Hepatocyte (in vitro differentiated cells): ENCODE results near the gene PACSIN2. TPM values are rescaled to one million over a fixed set of nuclear protein-coding genes. Genes with fewer than 3 reads are reported as not detected.
A peak's percentile ranks its signal among the peaks of the same experiment; 100 is the strongest.

ENCODE experiments used
- DNase-seq: peaks from one replicate; pipeline ENCODE4 v3.0.0-alpha.2; 2016; ENCODE audit warnings: low spot score
- H2AFZ ChIP-seq: fragments of 200-600 bp; sonication (generic); 2 replicates; pipeline ENCODE4 v1.6.0; 2016; ENCODE audit warnings: antibody characterized with exemption, mild to moderate bottlenecking
- H3K27ac ChIP-seq: fragments of 200-600 bp; sonication (generic); 2 replicates; pipeline ENCODE4 v1.5.1; 2016; ENCODE audit warnings: mild to moderate bottlenecking
- H3K27me3 ChIP-seq: fragments of 200-600 bp; sonication (generic); 2 replicates; pipeline ENCODE4 v1.6.1; 2016
- H3K36me3 ChIP-seq: fragments of 200-600 bp; sonication (generic); replicated peaks from 2 replicates; pipeline ENCODE4 v1.5.1; 2016; ENCODE audit warnings: low read depth; ENCODE audit not compliant: insufficient read depth
- H3K4me1 ChIP-seq: fragments of 200-600 bp; sonication (generic); 2 replicates; pipeline ENCODE4 v1.5.1; 2016; ENCODE audit warnings: mild to moderate bottlenecking, moderate library complexity; ENCODE audit not compliant: insufficient read depth
- H3K4me2 ChIP-seq: fragments of 200-600 bp; sonication (generic); 2 replicates; pipeline ENCODE4 v1.6.0; 2016
- H3K4me3 ChIP-seq: fragments of 200-600 bp; sonication (generic); 2 replicates; pipeline ENCODE4 v1.5.1; 2016; ENCODE audit warnings: mild to moderate bottlenecking
- H3K79me2 ChIP-seq: fragments of 200-600 bp; sonication (generic); 2 replicates; pipeline ENCODE4 v1.6.0; 2017; ENCODE audit warnings: mild to moderate bottlenecking
- H3K9me2 ChIP-seq: fragments of 200-600 bp; sonication (generic); replicated peaks from 2 replicates; pipeline ENCODE4 v1.6.0; 2017; ENCODE audit warnings: mild to moderate bottlenecking; ENCODE audit not compliant: insufficient read depth
- H3K9me3 ChIP-seq: fragments of 200-600 bp; sonication (generic); 2 replicates; pipeline ENCODE4 v1.5.1; 2016; ENCODE audit warnings: low read depth, mild to moderate bottlenecking
- H4K20me1 ChIP-seq: fragments of 200-600 bp; sonication (generic); 2 replicates; pipeline ENCODE4 v1.6.0; 2016; ENCODE audit warnings: mild to moderate bottlenecking; ENCODE audit not compliant: insufficient read depth, poor library complexity, severe bottlenecking
- EZH2 ChIP-seq: fragments of 200-600 bp; sonication (generic); IDR thresholded peaks from 2 replicates; pipeline ENCODE4 v1.6.1; 2016; ENCODE audit warnings: antibody characterized with exemption, mild to moderate bottlenecking, borderline replicate concordance
- EZH2phosphoT487 ChIP-seq: fragments of 200-600 bp; sonication (generic); IDR thresholded peaks from one replicate; pipeline ENCODE4 v1.6.1; 2018; ENCODE audit warnings: antibody characterized with exemption, mild to moderate bottlenecking, low read depth, moderate library complexity; ENCODE audit not compliant: unreplicated experiment, severe bottlenecking
- WGBS: methylation state at CpG from one replicate; pipeline ENCODE4 v1.1.6; 2016; ENCODE audit warnings: low lambda C conversion rate; ENCODE audit errors: missing lambda C conversion rate; 5-methylcytosine and 5-hydroxymethylcytosine counted together
- polyA plus RNA-seq: library from polyadenylated mRNA; unstranded; fragments of >200 nt; fragmentation: Nextera tagmentation; extraction: Ambion mirVana; gene quantifications from 2 replicates; pipeline ENCODE4 v1.2.1, GENCODE V29; 2016
- total RNA-seq: library from RNA; depleted of rRNA; stranded (reverse); fragments of >200 nt; gene quantifications from 2 replicates; pipeline ENCODE4 v1.2.3, GENCODE V29; 2014
- TF ChIP-seq, protein P1 (sequence below): fragments of 200-600 bp; sonication (generic); IDR thresholded peaks from 2 replicates; pipeline ENCODE4 v1.5.1; 2016; ENCODE audit warnings: antibody characterized with exemption, mild to moderate bottlenecking; ENCODE audit not compliant: poor library complexity

PACSIN2 gene
- total and polyA plus RNA-seq, 2 experiments from 2014 or later: 77.7 to 86.3 TPM

DNA sequence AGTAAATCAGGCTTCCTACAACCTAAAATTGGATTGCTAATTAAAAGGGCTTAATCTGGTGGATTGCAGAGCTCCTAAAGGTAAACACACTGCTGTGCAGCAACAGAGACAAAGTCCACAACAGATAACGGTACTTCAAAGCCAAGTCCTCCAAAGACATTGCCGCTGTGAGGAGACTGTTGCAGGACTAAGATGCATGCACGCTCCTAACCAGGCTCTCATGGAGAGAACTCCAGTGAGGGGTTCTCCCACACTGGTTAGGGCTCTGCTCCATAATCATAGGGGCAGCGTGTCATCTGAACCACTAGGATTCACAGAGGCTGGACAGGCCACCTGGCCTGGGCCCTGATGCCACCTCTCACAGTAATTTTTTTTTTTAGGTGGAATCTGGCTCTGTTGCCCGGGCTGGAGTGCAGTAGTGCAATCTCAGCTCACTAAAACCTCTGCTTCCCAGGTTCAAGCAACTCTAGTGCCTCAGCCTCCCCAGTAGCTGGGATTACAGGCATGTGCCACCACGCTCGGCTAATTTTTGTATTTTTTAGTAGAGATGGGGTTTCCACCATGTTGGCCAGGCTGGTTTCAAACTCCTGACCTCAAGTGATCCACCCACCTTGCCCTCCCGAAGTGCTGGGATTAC is 101.0 kb downstream of the PACSIN2 start:
- no peak overlapping the region for H3K4me3 ChIP-seq
- peak; percentile 68 for DNase-seq

DNA sequence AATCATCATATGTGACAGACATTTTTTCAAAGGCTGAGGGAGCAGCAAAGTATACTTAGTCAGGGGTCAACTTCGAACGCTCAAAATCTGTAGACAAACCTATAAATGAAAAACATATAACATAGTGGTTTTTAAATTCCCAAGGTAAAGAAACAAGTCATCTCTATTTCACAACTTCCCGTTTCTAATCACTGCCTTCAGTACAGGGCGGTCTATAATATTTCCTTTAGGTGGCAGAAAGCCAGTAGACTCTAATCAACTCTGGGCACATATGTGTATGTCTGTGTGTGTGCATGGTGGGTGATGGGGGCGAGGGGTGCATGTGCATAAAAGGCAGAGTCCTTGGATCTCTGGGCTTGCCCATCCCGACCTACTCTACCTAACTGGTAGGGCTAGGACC is 102.9 kb downstream of the PACSIN2 start:
- peaks cover 94% of the 10 kb centered on the region for H3K79me2 ChIP-seq
- H3K4me2 ChIP-seq: no peak overlapping the region
- H3K4me3 ChIP-seq: no peak overlapping the region
- H3K36me3 ChIP-seq: no peaks in the 10 kb centered on the region
- TF ChIP-seq EZH2phosphoT487 (no peak), EZH2 (no peak)
- TF ChIP-seq, protein P1, sequence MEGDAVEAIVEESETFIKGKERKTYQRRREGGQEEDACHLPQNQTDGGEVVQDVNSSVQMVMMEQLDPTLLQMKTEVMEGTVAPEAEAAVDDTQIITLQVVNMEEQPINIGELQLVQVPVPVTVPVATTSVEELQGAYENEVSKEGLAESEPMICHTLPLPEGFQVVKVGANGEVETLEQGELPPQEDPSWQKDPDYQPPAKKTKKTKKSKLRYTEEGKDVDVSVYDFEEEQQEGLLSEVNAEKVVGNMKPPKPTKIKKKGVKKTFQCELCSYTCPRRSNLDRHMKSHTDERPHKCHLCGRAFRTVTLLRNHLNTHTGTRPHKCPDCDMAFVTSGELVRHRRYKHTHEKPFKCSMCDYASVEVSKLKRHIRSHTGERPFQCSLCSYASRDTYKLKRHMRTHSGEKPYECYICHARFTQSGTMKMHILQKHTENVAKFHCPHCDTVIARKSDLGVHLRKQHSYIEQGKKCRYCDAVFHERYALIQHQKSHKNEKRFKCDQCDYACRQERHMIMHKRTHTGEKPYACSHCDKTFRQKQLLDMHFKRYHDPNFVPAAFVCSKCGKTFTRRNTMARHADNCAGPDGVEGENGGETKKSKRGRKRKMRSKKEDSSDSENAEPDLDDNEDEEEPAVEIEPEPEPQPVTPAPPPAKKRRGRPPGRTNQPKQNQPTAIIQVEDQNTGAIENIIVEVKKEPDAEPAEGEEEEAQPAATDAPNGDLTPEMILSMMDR: no peak
- no peaks in the 10 kb centered on the region for H3K9me3 ChIP-seq
- peaks cover 19% of the 10 kb centered on the region for H3K4me1 ChIP-seq
- 83% methylated on average over 6 of the region's 6 CpGs for WGBS
- H3K27me3 ChIP-seq: no peaks in the 10 kb centered on the region
- H3K9me2 ChIP-seq: no peaks in the 10 kb centered on the region
- H2AFZ ChIP-seq: no peak overlapping the region
- DNase-seq: no peak
- H4K20me1 ChIP-seq: peaks cover 46% of the 10 kb centered on the region
- H3K27ac ChIP-seq: peak overlapping the region; percentile 17

More for the DNA sequence above, 101.0 kb downstream of the PACSIN2 start:
- no peaks in the 10 kb centered on the region for H3K36me3 ChIP-seq
- H3K9me3 ChIP-seq: no peaks in the 10 kb centered on the region
- H3K27ac ChIP-seq: peak overlapping the region; percentile 64
- H3K9me2 ChIP-seq: no peaks in the 10 kb centered on the region
- H3K4me2 ChIP-seq: peak overlapping the region; percentile 44
- peaks cover 96% of the 10 kb centered on the region for H3K79me2 ChIP-seq
- peaks cover 55% of the 10 kb centered on the region for H4K20me1 ChIP-seq
- H3K4me1 ChIP-seq: peaks cover 24% of the 10 kb centered on the region
- TF ChIP-seq, protein P1: no peak
- no peak for TF ChIP-seq EZH2phosphoT487
- TF ChIP-seq EZH2: no peak
- WGBS: 62% methylated on average over 8 of the region's 8 CpGs
- H2AFZ ChIP-seq: no peak overlapping the region
- H3K27me3 ChIP-seq: no peaks in the 10 kb centered on the region

DNA sequence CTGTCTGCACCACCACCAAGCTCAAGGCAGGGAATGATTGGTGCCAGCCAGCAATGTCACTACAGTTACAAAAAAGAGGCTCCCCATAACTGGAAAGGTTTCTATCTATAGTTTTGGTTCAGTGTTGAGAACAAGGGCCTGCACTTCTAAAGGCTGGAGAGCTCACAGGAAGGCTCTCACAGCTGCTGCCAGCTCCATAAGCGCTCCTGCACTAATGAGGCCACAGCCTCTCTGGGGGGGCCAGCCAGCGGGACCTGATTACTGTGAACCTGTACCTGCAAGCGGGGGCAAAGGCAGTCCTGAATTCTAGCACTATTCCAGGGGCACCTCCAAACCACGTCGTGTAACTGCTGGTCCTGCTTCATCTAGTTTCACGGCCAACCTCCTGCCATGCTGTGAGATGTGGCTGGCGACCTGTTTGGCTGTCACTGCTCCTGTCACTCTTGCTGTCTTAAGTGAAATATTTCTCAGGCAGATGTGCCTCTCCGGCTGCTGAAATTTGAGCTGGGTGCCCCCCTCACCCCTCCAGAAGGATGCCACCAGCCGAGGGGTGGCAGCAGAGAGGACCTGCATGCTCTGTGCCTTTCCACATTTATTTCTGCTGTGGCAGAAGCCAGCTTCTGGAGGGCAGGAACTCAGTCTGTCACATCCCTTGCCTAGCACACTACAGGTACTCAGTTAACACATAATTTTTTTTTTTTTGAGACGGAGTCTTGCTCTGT is 104.6 kb downstream of the PACSIN2 start:
- peaks cover 56% of the 10 kb centered on the region for H4K20me1 ChIP-seq
- TF ChIP-seq, protein P1: no peak
- TF ChIP-seq EZH2phosphoT487: no peak
- TF ChIP-seq EZH2: no peak
- no peak overlapping the region for H3K4me2 ChIP-seq
- peaks cover 94% of the 10 kb centered on the region for H3K79me2 ChIP-seq
- no peaks in the 10 kb centered on the region for H3K27me3 ChIP-seq
- 87% methylated on average over 10 of the region's 10 CpGs for WGBS
- no peak overlapping the region for H3K4me3 ChIP-seq
- H3K36me3 ChIP-seq: no peaks in the 10 kb centered on the region
- H3K9me3 ChIP-seq: no peaks in the 10 kb centered on the region
- peaks cover 15% of the 10 kb centered on the region for H3K4me1 ChIP-seq
- no peak overlapping the region for H2AFZ ChIP-seq
- no peaks in the 10 kb centered on the region for H3K9me2 ChIP-seq
- DNase-seq: no peak
- no peak overlapping the region for H3K27ac ChIP-seq
